Astrocyte of the spinal cord (primary cell): Measurements from ENCODE around the gene USP9X.

Experiments used
- DNase-seq: peaks from one replicate; pipeline ENCODE4 v3.0.0; 2011; ENCODE audit warnings: low read depth, low spot score
- H3K4me3 ChIP-seq: 2 replicates; pipeline ENCODE4 v1.5.1; 2011; ENCODE audit warnings: low read depth, mild to moderate bottlenecking, low read length, moderate library complexity
- CTCF ChIP-seq: IDR thresholded peaks from 2 replicates; pipeline ENCODE4 v1.5.1; 2012; ENCODE audit warnings: low read depth, mild to moderate bottlenecking, low read length, inconsistent platforms
- in situ Hi-C: cut with HindIII; loops from 2 replicates; pipeline ENCODE4 v1.10.0; 2017; ENCODE audit warnings: low sequenced_read_pairs

The USP9X gene

GRCh38 chrX:41258226-41258625 is 173.0 kb downstream of the USP9X start:
- in situ Hi-C loops: no loop called here
- no peak for DNase-seq
- TF ChIP-seq CTCF: no peak
- no peak overlapping the region for H3K4me3 ChIP-seq

DNA sequence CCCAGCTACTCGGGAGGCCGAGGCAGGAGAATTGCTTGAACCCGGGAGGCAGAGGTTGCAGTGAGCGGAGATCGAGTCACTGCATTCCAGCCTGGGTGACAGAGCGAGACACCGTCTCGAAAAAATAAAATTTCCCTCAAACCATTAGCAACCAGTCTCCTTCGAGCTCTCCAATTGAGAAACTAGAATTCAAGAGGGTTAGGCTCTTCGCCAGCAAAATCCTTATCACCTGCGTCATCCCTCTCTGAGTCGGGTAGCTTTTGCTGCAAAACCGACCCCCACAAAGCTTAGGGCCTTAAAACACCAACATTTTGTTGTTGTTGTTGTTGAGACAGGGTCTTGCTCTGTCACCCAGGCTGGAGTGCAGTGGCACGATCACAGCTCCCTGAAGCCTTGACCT is 173.6 kb downstream of the USP9X start:
- TF ChIP-seq CTCF: no peak
- in situ Hi-C loops: no loop called here
- no peak for DNase-seq

DNA sequence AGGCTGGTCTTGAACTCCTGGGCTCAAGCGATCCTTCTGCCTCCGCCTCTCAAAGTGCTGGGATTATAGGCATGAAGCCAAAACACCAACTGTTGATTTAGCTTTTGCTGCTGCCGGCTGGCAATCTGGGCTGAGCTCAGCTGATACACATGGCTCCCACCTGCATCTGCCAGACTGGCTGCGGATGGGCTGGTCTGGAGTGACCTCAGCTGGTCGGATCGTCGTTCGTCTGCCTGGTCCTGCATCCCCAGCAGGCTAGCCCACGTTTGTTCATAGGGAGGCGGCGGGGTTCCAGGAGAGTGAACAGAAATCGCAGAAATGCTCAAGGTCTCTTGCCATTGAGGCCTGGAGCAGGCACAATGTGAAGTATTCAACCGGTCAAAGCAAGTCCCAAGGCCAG is 174.3 kb downstream of the USP9X start:
- in situ Hi-C loops: no loop called here
- DNase-seq: no peak
- H3K4me3 ChIP-seq: no peak overlapping the region
- TF ChIP-seq CTCF: no peak

More for the DNA sequence above, 173.6 kb downstream of the USP9X start:
- H3K4me3 ChIP-seq: no peak overlapping the region

DNA sequence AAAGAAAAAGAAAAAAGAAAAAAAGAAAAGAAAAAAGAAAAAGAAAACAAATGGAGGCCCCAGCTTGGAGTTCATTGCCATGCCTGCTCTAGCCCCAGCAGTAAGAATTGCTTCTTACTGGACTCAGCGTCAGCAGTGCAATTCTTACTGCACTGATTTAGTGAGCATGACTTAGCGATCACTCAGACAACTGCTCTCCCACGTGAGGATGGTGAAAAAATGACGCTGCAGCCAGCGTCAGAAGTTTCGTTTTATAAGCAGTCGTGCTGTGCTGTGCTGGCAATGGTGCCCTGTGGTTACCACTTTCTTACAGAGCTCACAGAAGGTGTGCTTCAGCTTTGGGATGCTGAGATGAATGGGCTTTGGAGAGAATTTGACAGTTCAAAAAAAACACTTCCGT is 180.4 kb downstream of the USP9X start:
- H3K4me3 ChIP-seq: no peak overlapping the region
- TF ChIP-seq CTCF: no peak
- peak; percentile 79 for DNase-seq
- in situ Hi-C loops: no loop called here

DNA sequence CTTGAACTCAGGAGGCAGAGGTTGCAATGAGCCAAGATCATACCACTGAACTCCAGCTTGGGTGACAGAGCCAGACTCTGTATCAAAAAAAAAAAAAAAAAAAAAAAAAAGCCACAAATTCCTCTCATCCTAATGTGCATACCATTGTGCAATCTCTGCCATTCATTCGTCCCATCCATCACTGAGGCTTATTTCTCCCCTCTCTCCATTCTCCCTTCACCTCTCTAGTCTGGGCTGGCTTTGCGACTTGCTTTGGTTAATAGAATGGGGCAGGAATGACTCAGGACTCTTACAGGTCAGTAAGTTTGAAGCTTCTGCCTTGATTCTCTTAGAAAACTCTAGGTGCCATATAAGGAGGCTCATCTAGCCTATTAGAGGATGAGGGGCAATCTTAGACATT is 188.4 kb downstream of the USP9X start:
- no peak for DNase-seq
- H3K4me3 ChIP-seq: no peak overlapping the region
- no peak for TF ChIP-seq CTCF
- in situ Hi-C loops: no loop called here

DNA sequence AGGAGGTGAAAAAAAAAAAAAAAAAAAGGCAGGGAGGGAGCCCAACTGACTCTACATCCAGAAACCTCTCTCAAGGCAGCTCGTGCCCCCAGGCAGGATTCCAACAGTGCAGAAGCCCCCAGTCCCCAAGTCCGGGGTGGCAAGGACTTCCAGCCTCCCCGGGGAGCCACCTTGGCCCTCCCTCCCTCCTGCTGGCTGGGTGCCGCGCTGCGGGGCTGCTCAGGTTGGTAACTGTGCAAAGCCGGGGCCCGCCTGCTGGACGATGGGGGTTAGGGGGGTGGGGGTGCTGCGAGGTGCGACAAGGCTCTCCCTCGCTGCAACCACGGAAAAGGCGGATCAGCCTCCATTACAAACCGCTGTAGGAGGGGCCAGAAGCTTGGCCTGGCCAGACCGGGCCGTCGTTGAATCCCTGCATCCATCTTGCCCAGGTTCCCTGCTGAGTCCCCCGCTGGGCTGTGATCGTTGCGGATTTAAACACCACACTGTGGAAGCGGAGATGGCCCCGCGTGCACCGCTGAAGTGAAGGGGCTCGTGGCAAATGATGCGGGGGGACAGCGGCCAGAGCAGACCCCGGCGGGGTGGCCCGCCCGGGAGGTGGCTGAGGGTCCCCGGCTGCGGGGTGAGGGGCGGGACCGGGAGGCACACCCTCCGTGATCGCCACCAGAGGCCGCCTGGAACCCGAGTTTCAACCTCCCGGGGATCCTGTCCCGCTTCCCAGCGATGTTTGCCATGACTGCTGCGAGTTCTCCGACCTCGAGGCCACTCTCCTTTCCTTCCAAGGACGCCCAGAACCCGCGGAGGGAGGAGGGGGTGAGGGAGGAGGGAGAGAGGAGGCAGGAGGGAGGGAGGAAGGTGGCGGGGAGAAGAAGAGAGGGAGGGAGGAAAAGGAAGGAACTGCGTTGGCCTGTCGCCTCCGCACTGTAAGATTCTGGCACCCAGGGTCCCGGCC is 190.7 kb downstream of the USP9X start:
- peak; percentile 44 for TF ChIP-seq CTCF
- peak overlapping the region; percentile 42 for H3K4me3 ChIP-seq
- in situ Hi-C loops: no loop called here
- DNase-seq: peak; percentile 46
